HG02943 (cell line): Measurements from ENCODE around the gene CLCNKA.
"Not testable (repeated sequence)": the region's sequence is repeated elsewhere in the genome, so short reads cannot be mapped to it uniquely, and the experiment has no call there.

Experiments used
- ATAC-seq: cut with Tn5 transposase; IDR thresholded peaks from one replicate; pipeline ENCODE4 v1.9.1; 2021; ENCODE audit warnings: mild to moderate bottlenecking, low read depth, moderate library complexity; ENCODE audit not compliant: unreplicated experiment

The CLCNKA gene

DNA sequence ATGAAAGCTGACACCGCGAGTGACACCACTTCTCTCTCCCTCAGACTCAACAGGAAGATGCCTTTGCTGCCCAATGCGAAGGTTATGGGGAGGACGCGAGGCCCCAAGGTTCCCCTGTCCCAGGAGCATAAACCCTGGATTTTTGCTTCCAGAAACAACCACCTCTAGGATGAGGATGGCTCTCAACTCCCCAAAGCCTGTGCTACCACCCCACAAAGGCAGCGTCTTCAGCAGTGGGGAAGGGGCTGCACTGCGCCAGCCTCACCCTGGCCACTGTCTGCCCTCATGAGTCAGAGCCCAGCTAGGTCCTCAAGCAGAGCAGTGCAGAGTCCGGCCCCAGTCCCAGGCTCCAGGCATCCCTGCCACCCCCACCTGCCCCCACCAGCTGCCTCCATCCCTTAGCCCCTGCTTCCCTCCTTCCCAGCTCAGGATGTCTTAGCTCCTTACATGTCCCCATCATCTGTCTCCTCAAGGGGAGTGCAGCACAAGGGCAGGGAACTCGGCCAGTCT is 24.7 kb upstream of the CLCNKA start:
- ATAC-seq, result no peak

GRCh38 chr1:15997637-15998280 is 24.1 kb upstream of the CLCNKA start:
- no peak for ATAC-seq

DNA sequence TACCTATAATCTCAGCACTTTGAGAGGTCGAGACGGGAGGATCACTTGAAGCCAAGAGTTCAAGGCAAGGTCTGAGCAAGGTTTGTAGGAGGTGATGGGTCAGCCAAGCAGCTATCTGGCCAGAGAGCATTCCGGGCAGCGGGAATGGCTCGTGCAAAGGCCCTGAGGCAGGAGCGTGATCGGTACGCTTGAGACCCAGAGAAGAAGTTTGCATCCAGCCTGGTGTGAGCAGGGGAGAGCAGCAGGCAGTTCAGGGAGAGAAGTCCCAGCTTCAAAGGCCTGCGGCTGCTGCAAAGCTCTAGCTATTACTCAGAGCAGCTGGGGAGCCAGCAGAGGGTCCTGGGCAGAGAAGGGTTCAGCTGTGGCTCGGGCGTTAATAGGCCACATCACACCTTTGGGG is 22.9 kb upstream of the CLCNKA start:
- no peak for ATAC-seq

GRCh38 chr1:16001274-16001673 is 20.6 kb upstream of the CLCNKA start:
- not testable (repeated sequence) for ATAC-seq

GRCh38 chr1:16005597-16005996 is 16.2 kb upstream of the CLCNKA start:
- ATAC-seq, result no peak

DNA sequence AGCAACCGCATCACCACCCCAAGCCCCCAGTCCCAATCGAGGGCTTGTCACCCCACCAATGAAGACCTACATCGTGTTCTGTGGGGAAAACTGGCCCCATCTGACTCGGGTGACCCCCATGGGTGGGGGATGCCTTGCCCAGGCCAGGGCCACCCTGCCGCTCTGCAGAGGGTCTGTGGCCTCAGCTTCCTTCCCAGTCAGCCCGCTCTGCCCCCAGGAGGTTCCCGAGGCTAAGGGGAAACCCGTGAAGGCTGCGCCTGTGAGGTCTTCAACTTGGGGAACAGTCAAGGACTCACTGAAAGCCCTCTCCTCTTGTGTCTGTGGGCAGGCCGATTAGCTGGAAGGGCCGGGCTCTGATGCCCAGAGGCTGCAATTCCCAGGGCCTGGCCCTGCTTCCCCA is 15.8 kb upstream of the CLCNKA start:
- no peak for ATAC-seq

DNA sequence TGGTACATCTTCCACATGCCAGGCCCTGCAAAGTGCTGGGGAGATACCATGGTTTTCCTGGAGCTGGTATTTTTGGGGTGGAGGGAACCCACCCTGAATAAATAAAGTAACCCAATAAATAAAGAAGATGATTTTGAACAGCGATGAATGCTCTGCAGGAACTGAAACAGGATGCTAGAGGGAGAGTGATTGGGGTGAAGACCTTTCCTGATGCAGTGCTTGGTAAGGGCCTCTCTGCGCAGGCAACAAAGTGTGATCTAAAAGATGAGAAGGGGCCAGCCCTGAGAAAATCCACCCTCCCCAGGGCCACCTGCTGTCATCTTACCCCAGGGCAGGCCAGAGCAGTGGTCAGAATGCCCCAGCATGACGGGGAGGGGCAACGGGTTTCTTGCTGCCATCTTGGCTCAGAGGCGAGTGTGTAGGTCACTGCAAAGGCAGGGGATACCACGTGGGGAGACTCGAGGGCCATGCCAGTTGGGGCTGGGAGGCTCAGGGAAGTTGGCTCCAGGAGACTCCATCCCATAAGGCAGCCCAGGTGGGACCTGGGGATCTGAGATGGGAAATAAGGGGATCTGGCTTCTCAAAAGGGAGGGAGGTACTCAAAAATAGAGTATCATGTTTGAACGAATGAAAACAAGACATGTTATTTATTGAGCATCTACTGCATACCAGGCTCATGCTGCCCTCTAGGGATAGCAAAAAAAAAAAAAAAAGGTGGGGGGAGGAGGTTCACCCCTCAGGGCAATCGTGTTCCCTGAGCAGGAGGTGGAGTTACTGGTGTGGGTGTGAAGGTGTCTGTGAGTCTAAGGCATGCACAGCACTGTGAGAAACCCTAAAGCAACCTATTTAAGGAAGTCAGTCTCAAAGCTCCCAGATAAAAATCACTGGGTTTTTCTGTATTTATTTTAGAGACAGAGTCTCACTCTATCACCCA is 15.0 kb upstream of the CLCNKA start:
- ATAC-seq, result no peak

DNA sequence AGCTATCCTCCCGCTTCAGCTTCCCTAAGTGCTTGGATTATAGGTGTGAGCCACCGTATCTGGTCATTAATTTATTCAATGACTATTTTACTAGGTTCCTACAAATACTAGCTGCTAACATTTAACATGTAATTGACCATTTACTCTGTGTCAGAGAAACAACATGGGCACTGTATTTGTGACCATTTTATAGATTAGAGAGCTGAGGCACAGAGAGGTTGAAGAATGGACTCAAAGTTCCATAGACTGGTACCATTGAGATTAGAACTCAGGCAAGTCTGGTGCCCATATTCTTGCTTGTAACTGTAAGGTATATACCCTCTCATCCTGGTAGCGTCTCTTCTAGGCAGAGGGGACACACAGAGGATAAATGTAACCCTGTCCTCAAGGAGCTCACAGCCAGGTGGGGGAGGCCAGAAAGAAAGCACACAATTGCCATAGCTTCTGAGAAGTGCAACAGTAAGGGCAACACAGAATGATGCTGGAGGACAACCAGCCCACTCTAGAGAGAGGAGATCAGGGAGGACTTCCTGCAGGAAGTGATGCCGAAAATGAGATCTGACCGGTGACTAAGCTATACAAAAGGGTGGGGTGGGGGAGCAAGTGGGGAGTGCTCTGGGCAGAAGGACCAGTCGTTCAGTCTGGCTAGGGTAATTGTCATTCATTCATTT is 14.0 kb upstream of the CLCNKA start:
- no peak for ATAC-seq

GRCh38 chr1:16009030-16009460 is 12.8 kb upstream of the CLCNKA start:
- ATAC-seq, result no peak

DNA sequence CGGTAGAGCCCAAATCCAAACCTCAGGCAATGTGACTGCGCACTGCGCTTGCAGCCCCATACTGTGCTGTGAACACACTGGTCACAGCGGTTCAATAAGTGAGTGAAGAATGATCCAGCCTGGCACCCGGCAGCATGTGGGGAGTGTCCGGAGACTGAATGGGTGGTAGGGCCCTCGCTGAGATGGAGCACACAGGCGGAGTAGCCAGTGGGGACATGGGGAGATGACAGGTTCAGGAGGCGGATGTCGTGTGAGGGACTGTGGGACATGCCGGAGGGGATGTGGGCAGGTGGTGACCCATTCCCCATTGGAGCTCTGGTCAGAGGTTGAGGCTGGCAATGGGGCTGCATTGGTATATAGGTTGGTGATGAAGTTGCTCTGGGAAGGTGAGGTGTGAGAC is 12.2 kb upstream of the CLCNKA start:
- no peak for ATAC-seq

DNA sequence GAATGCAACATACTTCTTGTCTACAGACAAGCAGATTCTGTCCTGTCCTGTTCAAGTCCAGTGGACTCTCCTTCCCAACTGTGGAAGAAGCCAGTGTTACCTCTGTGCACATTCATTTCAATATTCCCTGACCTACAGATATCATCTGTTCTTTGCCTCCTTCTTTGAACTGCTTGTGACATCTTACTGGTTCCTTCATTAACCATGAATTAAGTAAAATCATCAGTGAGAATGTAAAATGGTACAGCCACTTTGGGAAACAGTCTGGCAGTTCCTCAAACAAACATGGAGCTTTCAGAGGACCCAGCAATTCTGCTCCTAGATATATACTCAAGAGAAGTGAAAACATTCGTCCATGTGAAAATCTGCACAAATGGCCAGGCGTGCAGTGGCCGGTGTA is 11.0 kb upstream of the CLCNKA start:
- ATAC-seq, result no peak

DNA sequence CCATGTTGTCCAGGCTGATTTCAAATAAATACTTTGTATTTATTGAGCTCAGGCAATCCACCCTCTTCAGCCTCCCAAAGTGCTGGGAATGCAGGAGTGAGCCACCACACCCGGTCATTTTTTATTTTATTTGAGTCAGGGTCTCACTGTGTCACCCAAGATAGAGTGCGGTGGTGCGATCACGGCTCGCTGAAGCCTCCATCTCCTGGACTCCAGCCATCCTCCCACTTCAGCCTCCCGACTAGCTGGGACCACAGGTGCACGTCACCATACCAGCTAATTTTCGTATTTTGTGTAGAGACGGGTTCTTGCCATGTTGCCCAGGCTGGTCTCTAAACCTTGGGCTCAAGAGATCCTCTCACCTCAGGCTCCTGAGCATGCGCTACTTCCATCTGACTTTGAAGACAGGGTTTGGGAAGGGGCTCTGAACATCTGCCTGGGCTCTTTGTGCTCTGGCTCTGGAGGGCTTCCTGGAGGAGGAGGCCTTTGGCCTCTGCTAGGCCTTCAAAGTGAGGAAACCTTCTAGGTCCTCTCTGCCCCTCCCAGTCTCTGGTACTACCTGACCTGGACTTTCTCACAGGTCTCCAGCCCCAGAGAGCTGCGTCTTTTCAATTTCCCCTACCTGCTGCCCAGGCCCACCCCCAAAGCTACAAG is 9.8 kb upstream of the CLCNKA start:
- ATAC-seq, result no peak

- ATAC-seq, result no peak
Observed at GRCh38 chr1:16012590-16013219, 9.1 kb upstream of the CLCNKA start.

DNA sequence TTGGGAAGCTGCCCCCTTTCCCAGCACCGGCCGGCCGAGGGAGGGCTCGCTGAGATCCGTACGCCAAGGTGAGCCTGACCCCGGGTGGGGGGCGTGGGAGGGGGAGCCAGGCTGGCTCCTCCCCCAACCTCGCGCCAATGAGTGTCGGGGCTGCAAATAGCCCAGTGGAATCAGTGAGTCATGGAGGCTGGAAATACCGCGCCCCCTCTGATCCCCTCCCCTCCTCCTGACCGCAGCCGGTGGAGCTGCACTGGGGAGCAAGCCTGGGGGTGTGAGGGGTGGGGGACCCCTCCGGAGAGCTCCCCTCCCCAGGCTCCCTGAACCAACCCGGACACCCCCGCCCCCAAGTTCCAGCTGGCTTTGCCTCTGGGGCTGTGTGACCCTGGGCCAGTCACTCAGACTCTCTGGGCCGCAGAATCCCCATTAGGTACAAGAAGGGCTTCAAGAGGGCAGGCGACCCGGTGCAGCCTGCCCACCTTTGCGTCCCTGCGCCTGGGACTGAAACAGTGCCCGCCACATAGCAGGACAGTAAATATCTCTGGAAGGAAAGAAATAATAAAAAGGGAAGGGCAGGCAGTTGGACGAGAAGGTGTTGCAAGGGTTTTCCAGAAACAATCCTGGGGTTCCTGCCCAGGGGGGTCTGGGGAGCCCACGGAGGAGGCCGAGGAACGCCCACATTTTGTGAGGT is 8.5 kb upstream of the CLCNKA start:
- no peak for ATAC-seq

DNA sequence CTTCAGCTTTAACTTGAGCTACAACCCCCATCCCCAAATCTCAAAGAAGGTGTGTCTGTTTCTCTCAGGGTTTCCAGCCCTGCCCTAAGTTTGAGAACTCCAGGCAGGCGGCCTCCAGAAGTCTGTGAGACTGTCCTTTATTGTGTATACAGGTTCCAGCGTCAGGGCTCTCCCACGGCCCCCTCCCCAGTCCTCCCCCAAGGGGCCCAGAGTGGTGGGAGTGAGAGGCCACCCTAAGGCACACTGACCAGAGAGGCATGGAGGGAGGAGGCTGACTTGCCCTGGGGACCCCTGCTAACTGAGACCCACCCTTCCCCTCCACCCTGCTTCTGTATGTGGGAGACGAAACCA is 8.0 kb upstream of the CLCNKA start:
- ATAC-seq, result no peak

DNA sequence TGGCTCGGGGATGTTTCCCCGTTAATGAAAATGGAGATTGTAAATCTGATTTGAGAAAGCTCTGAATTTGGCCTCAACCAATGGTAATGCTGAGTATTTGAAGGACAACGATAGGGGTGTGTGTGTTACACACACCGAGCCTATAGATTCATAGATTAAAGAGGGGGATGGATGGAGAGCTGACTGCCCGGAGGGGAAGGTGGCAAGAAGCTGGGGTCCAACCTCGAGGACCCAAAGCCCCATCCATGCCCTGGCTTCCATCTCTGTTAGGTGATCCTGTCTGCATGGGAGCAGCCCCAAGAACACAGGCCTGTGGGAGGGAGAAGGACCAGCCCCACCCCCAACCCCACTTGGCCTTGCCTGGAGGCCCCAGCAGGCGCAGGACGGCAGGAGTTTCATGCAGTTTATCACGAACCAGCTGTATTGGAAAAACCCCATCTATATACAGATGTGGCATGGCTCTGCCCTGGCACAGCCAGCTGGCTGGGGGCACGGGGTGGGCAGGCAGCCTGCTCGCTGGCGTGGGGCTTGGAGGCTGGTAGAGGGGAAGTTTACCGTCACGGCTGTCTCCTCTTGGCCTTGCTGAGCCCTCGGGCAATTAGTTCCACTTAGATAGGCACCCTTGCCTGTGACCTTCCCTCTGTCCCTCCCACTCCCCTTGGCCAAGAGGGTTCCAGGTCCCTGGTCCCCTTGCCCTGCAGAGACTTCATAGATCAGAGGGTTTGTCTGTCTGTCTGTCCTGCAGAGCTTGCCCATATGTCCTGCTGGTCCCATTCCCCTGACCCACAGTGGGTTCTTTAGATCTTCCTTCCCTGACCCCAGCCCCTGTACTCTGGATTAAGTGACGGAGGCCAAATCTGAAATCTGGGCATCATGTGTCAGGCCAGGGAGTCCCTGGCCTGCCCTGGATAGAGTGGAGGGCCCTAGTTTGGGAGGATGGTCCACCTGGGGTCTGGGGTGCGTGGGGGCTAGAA is 7.0 kb upstream of the CLCNKA start:
- no peak for ATAC-seq

DNA sequence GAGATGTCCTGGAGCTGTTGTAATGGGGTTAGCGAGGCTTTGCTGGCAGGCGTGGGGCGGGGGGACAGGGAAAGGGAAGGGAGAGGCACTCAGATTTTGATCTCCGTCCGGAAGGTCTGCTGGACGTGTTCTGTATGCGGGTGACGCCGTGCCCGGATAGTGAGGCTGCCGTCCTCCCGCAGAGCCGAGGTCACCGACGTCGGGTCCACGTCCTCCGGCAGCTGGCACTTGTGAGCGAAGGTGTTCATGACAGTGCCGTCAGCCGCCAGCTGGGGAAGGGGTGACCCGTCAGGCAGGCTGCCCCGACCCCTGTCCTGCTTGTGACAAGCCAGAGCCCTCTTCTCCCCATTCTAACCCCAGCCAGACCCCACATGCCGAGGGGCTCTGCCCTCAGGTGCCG is 6.3 kb upstream of the CLCNKA start:
- ATAC-seq, result no peak
